RWPE2 (cell line): ENCODE measurements around the gene FGF1.

Source experiments
- ATAC-seq: fragments of 200-7000 bp; cut with Tn5 transposase; 3 replicates; pipeline ENCODE4 v1.9.1; 2021; ENCODE audit warnings: low read depth
- DNase-seq: peaks from one replicate; pipeline ENCODE4 v3.0.0-alpha.2; 2020; ENCODE audit warnings: low spot score
- H3K27ac ChIP-seq: fragments of 450-650 bp; 2 replicates; pipeline ENCODE4 v1.5.1; 2017; ENCODE audit warnings: mild to moderate bottlenecking; ENCODE audit not compliant: poor library complexity, severe bottlenecking
- H3K27me3 ChIP-seq: fragments of 250-450 bp; sonication (Bioruptor Pico); 2 replicates; pipeline ENCODE4 v1.5.1; 2021; ENCODE audit warnings: mild to moderate bottlenecking, moderate library complexity; ENCODE audit not compliant: insufficient read depth, poor library complexity, severe bottlenecking
- H3K36me3 ChIP-seq: fragments of 250-450 bp; sonication (Bioruptor Pico); 2 replicates; pipeline ENCODE4 v1.5.1; 2020; ENCODE audit warnings: low read depth, mild to moderate bottlenecking, moderate library complexity
- H3K4me1 ChIP-seq: fragments of 250-450 bp; sonication (Bioruptor Pico); 2 replicates; pipeline ENCODE4 v1.5.1; 2021; ENCODE audit warnings: mild to moderate bottlenecking, moderate library complexity; ENCODE audit not compliant: insufficient read depth, poor library complexity, severe bottlenecking
- H3K4me3 ChIP-seq: fragments of 250-450 bp; sonication (Bioruptor Pico); 2 replicates; pipeline ENCODE4 v1.5.1; 2021; ENCODE audit warnings: mild to moderate bottlenecking, moderate library complexity; ENCODE audit not compliant: severe bottlenecking
- H3K9me3 ChIP-seq: fragments of 250-450 bp; sonication (Bioruptor Pico); 2 replicates; pipeline ENCODE4 v1.5.1; 2021; ENCODE audit warnings: mild to moderate bottlenecking, moderate library complexity; ENCODE audit not compliant: severe bottlenecking
- CTCF ChIP-seq: fragments of 450-650 bp; IDR thresholded peaks from one replicate; pipeline ENCODE4 v1.5.1; 2017; ENCODE audit warnings: mild to moderate bottlenecking, moderate library complexity; ENCODE audit not compliant: poor library complexity, severe bottlenecking

Gene FGF1

GRCh38 chr5:142597546-142598337 is 88.1 kb downstream of the FGF1 start:
- no peaks in the 10 kb centered on the region for H3K27me3 ChIP-seq
- peak overlapping the region; percentile 49 for H3K27ac ChIP-seq
- H3K4me3 ChIP-seq: no peak overlapping the region
- peak; percentile 87 for ATAC-seq
- peak; percentile 48 for TF ChIP-seq CTCF
- no peaks in the 10 kb centered on the region for H3K9me3 ChIP-seq
- peak; percentile 86 for DNase-seq
- no peaks in the 10 kb centered on the region for H3K36me3 ChIP-seq
- H3K4me1 ChIP-seq: peaks cover 16% of the 10 kb centered on the region

- no peak overlapping the region for H3K4me3 ChIP-seq
- no peaks in the 10 kb centered on the region for H3K36me3 ChIP-seq
- no peak for ATAC-seq
- peak overlapping the region; percentile 49 for H3K27ac ChIP-seq
- H3K4me1 ChIP-seq: peaks cover 12% of the 10 kb centered on the region
- H3K9me3 ChIP-seq: no peaks in the 10 kb centered on the region
- H3K27me3 ChIP-seq: no peaks in the 10 kb centered on the region
- no peak for DNase-seq
- no peak for TF ChIP-seq CTCF
Measured at GRCh38 chr5:142597025-142597424, 88.9 kb downstream of the FGF1 start.

GRCh38 chr5:142592365-142592764 is 93.5 kb downstream of the FGF1 start:
- DNase-seq (no peak), ATAC-seq (no peak)
- Histone ChIP-seq H3K36me3 (no peaks in the 10 kb centered on the region), H3K9me3 (no peaks in the 10 kb centered on the region), H3K4me1 (no peaks in the 10 kb centered on the region), H3K4me3 (no peak overlapping the region), H3K27ac (no peak overlapping the region), H3K27me3 (no peaks in the 10 kb centered on the region)
- TF ChIP-seq CTCF: no peak

GRCh38 chr5:142590451-142591231 is 95.2 kb downstream of the FGF1 start:
- TF ChIP-seq CTCF: no peak
- Histone ChIP-seq H3K27me3 (no peaks in the 10 kb centered on the region), H3K27ac (no peak overlapping the region), H3K4me1 (no peaks in the 10 kb centered on the region), H3K4me3 (no peak overlapping the region), H3K36me3 (no peaks in the 10 kb centered on the region), H3K9me3 (no peaks in the 10 kb centered on the region)
- no peak for ATAC-seq
- no peak for DNase-seq
